ENCODE data around the gene DIP2C.

GRCh38 chr10:378230-378929 is 311.1 kb downstream of the DIP2C start:
- no peak for TF ChIP-seq CTCF (IDR thresholded peaks at IDR 0.05)
- TF ChIP-seq ELF4 (CRISPR knock-in tag; IDR thresholded peaks at IDR 0.05; ENCODE audit: low read depth): no peak
- no peak for TF ChIP-seq GABPB1 (CRISPR knock-in tag; IDR thresholded peaks at IDR 0.05)
- no peak for TF ChIP-seq TCF7 (CRISPR knock-in tag; IDR thresholded peaks at IDR 0.05; ENCODE audit: low read depth)
- TF ChIP-seq ZNF219 (CRISPR knock-in tag; IDR thresholded peaks at IDR 0.05; ENCODE audit: borderline replicate concordance): no peak
- TF ChIP-seq ZNF121 (CRISPR knock-in tag; IDR thresholded peaks at IDR 0.05): no peak
- no peak for TF ChIP-seq FOXP1 (CRISPR knock-in tag; IDR thresholded peaks at IDR 0.05; ENCODE audit: borderline replicate concordance)
- no peak for TF ChIP-seq ZBTB21 (CRISPR knock-in tag; IDR thresholded peaks at IDR 0.05; ENCODE audit: borderline replicate concordance)

All from WTC11 (cell line).